ENCODE results near the gene GOSR2. TPM values are rescaled to one million over a fixed set of nuclear protein-coding genes. Genes with fewer than 3 reads are reported as not detected.

GOSR2 gene
- total RNA-seq, 1 experiment from 2014 or later, result 53.5 TPM

- Histone ChIP-seq H2BK12ac (ENCODE audit: insufficient read length, low read depth, low read length) (no peak overlapping the region), H2BK15ac (ENCODE audit: low read depth, low read length) (no peak overlapping the region), H3K9me3 (ENCODE audit: control insufficient read depth, low read depth, low read length) (no peaks in the 10 kb centered on the region), H3K79me1 (ENCODE audit: insufficient read depth, low read depth, low read length, poor library complexity, severe bottlenecking) (no peaks in the 10 kb centered on the region), H3K27me3 (ENCODE audit: insufficient read depth, low read length) (no peaks in the 10 kb centered on the region), H3K4me2 (ENCODE audit: insufficient read depth, insufficient read length, low read length) (no peak overlapping the region), H2AK5ac (ENCODE audit: insufficient read length, low read length) (no peak overlapping the region), H3K79me2 (ENCODE audit: insufficient read depth, low read length) (no peaks in the 10 kb centered on the region), H3K4ac (ENCODE audit: low read depth, low read length) (no peak overlapping the region), H3K27ac (ENCODE audit: insufficient read length, low read depth, low read length) (no peak overlapping the region), H2BK5ac (ENCODE audit: insufficient read length, low read length) (no peak overlapping the region), H3K56ac (ENCODE audit: insufficient read length, low read depth, low read length) (no peak overlapping the region), H2AFZ (ENCODE audit: low read length) (no peak overlapping the region), H4K91ac (ENCODE audit: insufficient read length, low read depth, low read length) (no peak overlapping the region), H4K5ac (ENCODE audit: insufficient read length, low read depth, low read length) (no peak overlapping the region), H4K8ac (replicated peaks; ENCODE audit: insufficient read length, low read depth, low read length) (no peak overlapping the region), H3K4me1 (ENCODE audit: insufficient read depth, low read length) (no peaks in the 10 kb centered on the region), H3K23ac (ENCODE audit: insufficient read length, low read depth, low read length) (no peak overlapping the region), H3K18ac (ENCODE audit: insufficient read length, low read depth, low read length) (no peak overlapping the region), H2BK120ac (ENCODE audit: low read depth, low read length, poor library complexity, severe bottlenecking) (no peak overlapping the region), H2BK20ac (ENCODE audit: low read depth, low read length, poor library complexity, severe bottlenecking) (no peak overlapping the region), H4K20me1 (ENCODE audit: control insufficient read depth, insufficient read depth, insufficient read length) (no peaks in the 10 kb centered on the region), H3T11ph (ENCODE audit: low read length) (no peak overlapping the region), H3K9ac (ENCODE audit: extremely low read depth, insufficient read length, low read length) (no peak overlapping the region), H3K23me2 (ENCODE audit: insufficient read length, low read depth, low read length, poor library complexity, severe bottlenecking) (no peaks in the 10 kb centered on the region), H3K14ac (ENCODE audit: insufficient read depth, low read length) (no peak overlapping the region)
- peaks cover 0 to 6% of the 10 kb centered on the region in 2 experiments; a peak in 1 of 5 replicates for H3K9me3 Mint-ChIP-seq
- no peak for TF ChIP-seq CTCF (conservative IDR thresholded peaks at IDR 0.05)
- H3K4me3 Mint-ChIP-seq, result no peak overlapping the region
- H3K4me1 Mint-ChIP-seq, result peaks cover 11 to 23% of the 10 kb centered on the region in 2 experiments
- DNase-seq, result no peak
- no peak overlapping the region; a peak in 1 of 7 replicates for H3K27ac Mint-ChIP-seq
- no peaks in the 10 kb centered on the region; a peak in 1 of 7 replicates for H3K36me3 Mint-ChIP-seq (ENCODE audit: insufficient read depth in 1 of 3, low read depth in 3 of 3)
- WGBS (ENCODE audit: extremely low coverage, insufficient read length, low lambda C conversion rate), result no CpG with 5 or more reads among the region's 5 CpGs
- H3K27me3 Mint-ChIP-seq (ENCODE audit: low read depth), result peaks cover 61% of the 10 kb centered on the region
Measured at GRCh38 chr17:46984892-46985291, 61.9 kb downstream of the GOSR2 start.

Data from H9 (cell line).